MM.1S (cell line): Measurements from ENCODE around the gene ADCY5.

Source experiments
- DNase-seq: peaks from one replicate; pipeline ENCODE4 v3.0.0-alpha.2; 2015
- H2AFZ ChIP-seq: fragments of 300-600 bp; sonication (generic); 2 replicates; pipeline ENCODE4 v1.6.0; 2016; ENCODE audit warnings: antibody characterized with exemption, low read length
- H3F3A ChIP-seq: fragments of 300-600 bp; sonication (generic); 2 replicates; pipeline ENCODE4 v1.6.1; 2016; ENCODE audit warnings: mild to moderate bottlenecking, antibody characterized with exemption, low read length, moderate library complexity, mixed read lengths; ENCODE audit not compliant: insufficient read depth
- H3K27ac ChIP-seq: fragments of 300-600 bp; sonication (generic); 2 replicates; pipeline ENCODE4 v1.5.1; 2016; ENCODE audit warnings: mild to moderate bottlenecking, low read length
- H3K27me3 ChIP-seq: fragments of 300-600 bp; sonication (generic); replicated peaks from 2 replicates; pipeline ENCODE4 v1.6.0; 2016; ENCODE audit warnings: low read length; ENCODE audit not compliant: insufficient read depth
- H3K36me3 ChIP-seq: fragments of 300-600 bp; sonication (generic); replicated peaks from 2 replicates; pipeline ENCODE4 v1.6.1; 2016; ENCODE audit warnings: mild to moderate bottlenecking, low read length, mixed read lengths; ENCODE audit not compliant: insufficient read depth
- H3K4me1 ChIP-seq: fragments of 300-600 bp; sonication (generic); 2 replicates; pipeline ENCODE4 v1.6.1; 2016; ENCODE audit warnings: low read length, mixed read lengths
- H3K4me2 ChIP-seq: fragments of 300-600 bp; sonication (generic); 2 replicates; pipeline ENCODE4 v1.6.0; 2016; ENCODE audit warnings: low read depth, low read length
- H3K4me3 ChIP-seq: fragments of 300-600 bp; sonication (generic); 2 replicates; pipeline ENCODE4 v1.5.1; 2016; ENCODE audit warnings: low read length, mixed read lengths
- H3K79me2 ChIP-seq: fragments of 300-600 bp; sonication (generic); 2 replicates; pipeline ENCODE4 v1.6.1; 2016; ENCODE audit warnings: mixed run types, low read length, mixed read lengths
- H3K9ac ChIP-seq: fragments of 300-600 bp; sonication (generic); 2 replicates; pipeline ENCODE4 v1.6.1; 2016; ENCODE audit warnings: low read length, mixed read lengths
- H3K9me2 ChIP-seq: fragments of 300-600 bp; sonication (generic); replicated peaks from 2 replicates; pipeline ENCODE4 v1.6.1; 2016; ENCODE audit warnings: mild to moderate bottlenecking, low read length, mixed read lengths; ENCODE audit not compliant: insufficient read depth
- H3K9me3 ChIP-seq: fragments of 300-600 bp; sonication (generic); replicated peaks from 2 replicates; pipeline ENCODE4 v1.6.1; 2016; ENCODE audit warnings: mild to moderate bottlenecking, low read length, mixed read lengths; ENCODE audit not compliant: insufficient read depth
- H4K20me1 ChIP-seq: fragments of 300-600 bp; sonication (generic); 2 replicates; pipeline ENCODE4 v1.6.1; 2016; ENCODE audit warnings: mild to moderate bottlenecking, low read length, moderate library complexity, mixed read lengths; ENCODE audit not compliant: insufficient read depth
- CTCF ChIP-seq: fragments of 300-600 bp; sonication (generic); IDR thresholded peaks from 2 replicates; pipeline ENCODE4 v1.5.1; 2016; ENCODE audit warnings: antibody characterized with exemption, low read length, mixed read lengths
- EZH2 ChIP-seq: fragments of 300-600 bp; sonication (generic); optimal IDR thresholded peaks from 2 replicates; pipeline ENCODE3; 2017; ENCODE audit warnings: low read depth, mild to moderate bottlenecking, antibody characterized with exemption, low read length, mixed read lengths
- EZH2phosphoT487 ChIP-seq: fragments of 300-600 bp; sonication (generic); IDR thresholded peaks from 2 replicates; pipeline ENCODE4 v1.6.1; 2018; ENCODE audit warnings: antibody characterized with exemption, low read length

The ADCY5 gene

GRCh38 chr3:123267821-123268220, 181.1 kb downstream of the ADCY5 start:
- no peaks in the 10 kb centered on the region for H3F3A ChIP-seq
- H3K9ac ChIP-seq = no peak overlapping the region
- H4K20me1 ChIP-seq = no peaks in the 10 kb centered on the region
- H3K4me2 ChIP-seq = no peak overlapping the region
- no peak overlapping the region for H3K27ac ChIP-seq
- H3K79me2 ChIP-seq = no peaks in the 10 kb centered on the region
- H3K9me3 ChIP-seq = no peaks in the 10 kb centered on the region
- no peak overlapping the region for H3K4me3 ChIP-seq
- no peak for TF ChIP-seq EZH2phosphoT487
- TF ChIP-seq EZH2 = no peak
- no peak for TF ChIP-seq CTCF
- no peak overlapping the region for H2AFZ ChIP-seq
- H3K9me2 ChIP-seq = no peaks in the 10 kb centered on the region
- no peak for DNase-seq
- H3K27me3 ChIP-seq = no peaks in the 10 kb centered on the region
- H3K4me1 ChIP-seq = peaks cover 2% of the 10 kb centered on the region
- H3K36me3 ChIP-seq = no peaks in the 10 kb centered on the region

- no peaks in the 10 kb centered on the region for H4K20me1 ChIP-seq
- H3K79me2 ChIP-seq = no peaks in the 10 kb centered on the region
- no peaks in the 10 kb centered on the region for H3K9me3 ChIP-seq
- no peaks in the 10 kb centered on the region for H3K36me3 ChIP-seq
- H3F3A ChIP-seq = peaks cover 12% of the 10 kb centered on the region
- H3K4me3 ChIP-seq = no peak overlapping the region
- H3K9me2 ChIP-seq = no peaks in the 10 kb centered on the region
- no peak overlapping the region for H2AFZ ChIP-seq
- H3K4me2 ChIP-seq = no peak overlapping the region
- DNase-seq = no peak
- H3K9ac ChIP-seq = no peak overlapping the region
- no peaks in the 10 kb centered on the region for H3K27me3 ChIP-seq
- peaks cover 21% of the 10 kb centered on the region for H3K4me1 ChIP-seq
- H3K27ac ChIP-seq = no peak overlapping the region
- no peak for TF ChIP-seq EZH2phosphoT487
- TF ChIP-seq CTCF = no peak
- no peak for TF ChIP-seq EZH2
These were observed 184.9 kb downstream of the ADCY5 start for GRCh38 chr3:123263941-123264340.

- no peaks in the 10 kb centered on the region for H3K79me2 ChIP-seq
- TF ChIP-seq EZH2 (no peak), CTCF (no peak), EZH2phosphoT487 (no peak)
These were observed 186.0 kb downstream of the ADCY5 start for GRCh38 chr3:123262868-123263267.

GRCh38 chr3:123262226-123262625, 186.7 kb downstream of the ADCY5 start:
- Histone ChIP-seq H3K4me3 (0 out of 2 replicates have a peak overlapping the region, but pooled peaks have one; percentile 0), H3K9me2 (no peaks in the 10 kb centered on the region), H3K9ac (peak overlapping the region; percentile 3; the same call in 1 of the 2 replicates), H2AFZ (no peak overlapping the region), H3K36me3 (no peaks in the 10 kb centered on the region), H4K20me1 (no peaks in the 10 kb centered on the region), H3K9me3 (no peaks in the 10 kb centered on the region), H3K4me2 (peak overlapping the region; percentile 25; the same call in 1 of the 2 replicates), H3K27ac (peak overlapping the region; percentile 65), H3K27me3 (no peaks in the 10 kb centered on the region), H3K79me2 (no peaks in the 10 kb centered on the region), H3F3A (peaks cover 12% of the 10 kb centered on the region), H3K4me1 (peaks cover 21% of the 10 kb centered on the region)
- no peak for TF ChIP-seq EZH2
- no peak for TF ChIP-seq EZH2phosphoT487
- TF ChIP-seq CTCF = no peak
- no peak for DNase-seq

More at GRCh38 chr3:123262868-123263267, 186.0 kb downstream of the ADCY5 start:
- no peak overlapping the region for H3K4me3 ChIP-seq
- H3K4me1 ChIP-seq = peaks cover 21% of the 10 kb centered on the region
- H3K9me3 ChIP-seq = no peaks in the 10 kb centered on the region
- no peaks in the 10 kb centered on the region for H3K9me2 ChIP-seq
- no peak overlapping the region for H3K27ac ChIP-seq
- no peak overlapping the region for H2AFZ ChIP-seq
- DNase-seq = no peak
- no peaks in the 10 kb centered on the region for H3K27me3 ChIP-seq
- no peaks in the 10 kb centered on the region for H3K36me3 ChIP-seq
- peaks cover 12% of the 10 kb centered on the region for H3F3A ChIP-seq
- no peak overlapping the region for H3K4me2 ChIP-seq
- H4K20me1 ChIP-seq = no peaks in the 10 kb centered on the region
- H3K9ac ChIP-seq = no peak overlapping the region
